CD4-positive, alpha-beta T cell treated with Interleukin-1 beta for 1 hour (primary cell): ENCODE measurements around the gene NRP1.
"Not testable (repeated sequence)": the region's sequence is repeated elsewhere in the genome, so short reads cannot be mapped to it uniquely, and the experiment has no call there.

ENCODE experiments used
- DNase-seq, 2 donors: peaks; one replicate each; pipeline ENCODE4 v3.0.0-alpha.2; 2020 to 2022

Gene NRP1

GRCh38 chr10:33234831-33235237, 99.6 kb downstream of the NRP1 start:
- no peak for DNase-seq

- no peak for DNase-seq
These were observed 100.8 kb downstream of the NRP1 start for GRCh38 chr10:33233635-33234034.

GRCh38 chr10:33233221-33233620, 101.2 kb downstream of the NRP1 start:
- no peak for DNase-seq

- DNase-seq: no peak
These were observed 102.7 kb downstream of the NRP1 start for GRCh38 chr10:33231621-33232350.

GRCh38 chr10:33229949-33230267, 104.6 kb downstream of the NRP1 start:
- DNase-seq: no peak

GRCh38 chr10:33229252-33229948, 105.1 kb downstream of the NRP1 start:
- no peak for DNase-seq

GRCh38 chr10:33228426-33228825, 106.0 kb downstream of the NRP1 start:
- no peak for DNase-seq

GRCh38 chr10:33227489-33227888, 107.0 kb downstream of the NRP1 start:
- no peak for DNase-seq

- no peak for DNase-seq
These were observed 110.1 kb downstream of the NRP1 start for GRCh38 chr10:33224251-33224965.

- no peak for DNase-seq
These were observed 111.0 kb downstream of the NRP1 start for GRCh38 chr10:33223326-33224000.

GRCh38 chr10:33222304-33222703, 112.2 kb downstream of the NRP1 start:
- not testable (repeated sequence) for DNase-seq

- DNase-seq: no peak
These were observed 116.6 kb downstream of the NRP1 start for GRCh38 chr10:33217854-33218253.

- DNase-seq: no peak
These were observed 117.6 kb downstream of the NRP1 start for GRCh38 chr10:33216661-33217427.

- no peak for DNase-seq
These were observed 118.8 kb downstream of the NRP1 start for GRCh38 chr10:33215635-33216034.

GRCh38 chr10:33215154-33215553, 119.3 kb downstream of the NRP1 start:
- no peak for DNase-seq

- peak in 1 of 2 donors; percentile 4 for DNase-seq
These were observed 120.3 kb downstream of the NRP1 start for GRCh38 chr10:33214174-33214573.

- no peak for DNase-seq
These were observed 122.3 kb downstream of the NRP1 start for GRCh38 chr10:33212061-33212748.

- DNase-seq: peak in 1 of 2 donors; percentile 8
These were observed 123.2 kb downstream of the NRP1 start for GRCh38 chr10:33211106-33211878.

- DNase-seq: no peak
These were observed 124.7 kb downstream of the NRP1 start for GRCh38 chr10:33209802-33210201.

GRCh38 chr10:33208166-33208565, 126.3 kb downstream of the NRP1 start:
- DNase-seq: no peak

- no peak for DNase-seq
These were observed 130.4 kb downstream of the NRP1 start for GRCh38 chr10:33204031-33204430.
